Progenitor cell of endocrine pancreas (in vitro differentiated cells): ENCODE data around the gene CCR3. TPM values are rescaled to one million over a fixed set of nuclear protein-coding genes. Genes with fewer than 3 reads are reported as not detected.

Experiments used
- DNase-seq: peaks from one replicate; pipeline ENCODE4 v3.0.0; 2021; ENCODE audit warnings: low spot score; ENCODE audit not compliant: unreplicated experiment
- H3K27ac Mint-ChIP-seq: 2 replicates; pipeline ENCODE4 v1.8.0; 2021; ENCODE audit warnings: mild to moderate bottlenecking, moderate library complexity, mixed read lengths
- H3K27me3 Mint-ChIP-seq: 2 replicates; pipeline ENCODE4 v1.8.0; 2021; ENCODE audit warnings: mixed read lengths
- H3K36me3 Mint-ChIP-seq: 2 replicates; pipeline ENCODE4 v1.8.0; 2022; ENCODE audit warnings: mixed read lengths; ENCODE audit not compliant: insufficient read depth
- H3K4me1 Mint-ChIP-seq: 2 replicates; pipeline ENCODE4 v1.8.0; 2021; ENCODE audit warnings: low read depth, mixed read lengths
- H3K4me3 Mint-ChIP-seq: 2 replicates; pipeline ENCODE4 v1.8.0; 2021; ENCODE audit warnings: low read depth, mild to moderate bottlenecking, moderate library complexity, mixed read lengths
- H3K9me3 Mint-ChIP-seq: 2 replicates; pipeline ENCODE4 v1.8.0; 2021; ENCODE audit warnings: low read depth, mixed read lengths
- CTCF ChIP-seq: fragments of 200-600 bp; sonication (generic); IDR thresholded peaks from one replicate; pipeline ENCODE4 v1.5.0; 2021; ENCODE audit warnings: antibody characterized with exemption, mild to moderate bottlenecking; ENCODE audit not compliant: unreplicated experiment
- total RNA-seq: library from RNA; stranded (reverse); gene quantifications from 2 replicates; pipeline ENCODE4 v1.2.1, GENCODE V29; 2021

Gene CCR3
- total RNA-seq, 1 donor from 2014 or later: not detected

- no peaks in the 10 kb centered on the region for H3K36me3 Mint-ChIP-seq
- H3K27ac Mint-ChIP-seq: no peak overlapping the region
- peaks cover 4% of the 10 kb centered on the region for H3K27me3 Mint-ChIP-seq
- DNase-seq: no peak
- H3K4me1 Mint-ChIP-seq: no peaks in the 10 kb centered on the region
- TF ChIP-seq CTCF: no peak
- H3K4me3 Mint-ChIP-seq: no peak overlapping the region
- no peaks in the 10 kb centered on the region for H3K9me3 Mint-ChIP-seq
These were observed 9.1 kb upstream of the CCR3 start for GRCh38 chr3:46233194-46233593.

- peaks cover 7% of the 10 kb centered on the region for H3K27me3 Mint-ChIP-seq
These were observed 6.8 kb upstream of the CCR3 start for GRCh38 chr3:46235425-46235824.

GRCh38 chr3:46236294-46237054 is 5.8 kb upstream of the CCR3 start:
- no peak for DNase-seq

More at GRCh38 chr3:46235425-46235824, 6.8 kb upstream of the CCR3 start:
- H3K4me1 Mint-ChIP-seq: no peaks in the 10 kb centered on the region
- no peaks in the 10 kb centered on the region for H3K36me3 Mint-ChIP-seq
- H3K4me3 Mint-ChIP-seq: no peak overlapping the region
- DNase-seq: no peak
- H3K9me3 Mint-ChIP-seq: no peaks in the 10 kb centered on the region
- H3K27ac Mint-ChIP-seq: no peak overlapping the region
- no peak for TF ChIP-seq CTCF

GRCh38 chr3:46238386-46238785 is 3.9 kb upstream of the CCR3 start:
- H3K36me3 Mint-ChIP-seq: no peaks in the 10 kb centered on the region
- peaks cover 7% of the 10 kb centered on the region for H3K27me3 Mint-ChIP-seq
- H3K4me1 Mint-ChIP-seq: no peaks in the 10 kb centered on the region
- no peak for TF ChIP-seq CTCF
- no peak overlapping the region for H3K4me3 Mint-ChIP-seq
- no peaks in the 10 kb centered on the region for H3K9me3 Mint-ChIP-seq
- no peak overlapping the region for H3K27ac Mint-ChIP-seq
- DNase-seq: no peak

More at GRCh38 chr3:46236294-46237054, 5.8 kb upstream of the CCR3 start:
- TF ChIP-seq CTCF: no peak
- H3K36me3 Mint-ChIP-seq: no peaks in the 10 kb centered on the region
- no peak overlapping the region for H3K27ac Mint-ChIP-seq
- H3K4me3 Mint-ChIP-seq: no peak overlapping the region
- peaks cover 7% of the 10 kb centered on the region for H3K27me3 Mint-ChIP-seq
- no peaks in the 10 kb centered on the region for H3K4me1 Mint-ChIP-seq
- no peaks in the 10 kb centered on the region for H3K9me3 Mint-ChIP-seq

- no peak for DNase-seq
- Mint-ChIP-seq H3K4me3 (no peak overlapping the region), H3K27ac (no peak overlapping the region), H3K36me3 (no peaks in the 10 kb centered on the region), H3K4me1 (no peaks in the 10 kb centered on the region), H3K9me3 (no peaks in the 10 kb centered on the region), H3K27me3 (peaks cover 7% of the 10 kb centered on the region)
- TF ChIP-seq CTCF: no peak
These were observed 2.8 kb upstream of the CCR3 start for GRCh38 chr3:46239301-46239938.
